GM10248 (cell line): Measurements from ENCODE around the gene CPA1.

ENCODE experiments used
- CTCF ChIA-PET: fragments of 300-600 bp; sonication (Branson Sonifier 250); formaldehyde crosslinking; extraction: SDS; loops from one replicate; lab custom pipeline; 2021; ENCODE audit warnings: antibody characterized with exemption; lab: Yijun Ruan, JAX
- POLR2A ChIA-PET: fragments of 350-650 bp; sonication (Branson Sonifier 250); formaldehyde crosslinking; extraction: SDS; loops from one replicate; lab custom pipeline; 2020; ENCODE audit warnings: antibody characterized with exemption; lab: Yijun Ruan, JAX
- DNase-seq: peaks from one replicate; pipeline ENCODE4 v3.0.0; 2012; ENCODE audit errors: extremely low spot score
- TF ChIP-seq, protein P1 (sequence below): IDR thresholded peaks from 2 replicates; pipeline ENCODE4 v1.5.1; 2012; ENCODE audit warnings: mild to moderate bottlenecking, low read depth; ENCODE audit errors: extremely low read depth, missing control alignments, control extremely low read depth

CPA1 gene

DNA sequence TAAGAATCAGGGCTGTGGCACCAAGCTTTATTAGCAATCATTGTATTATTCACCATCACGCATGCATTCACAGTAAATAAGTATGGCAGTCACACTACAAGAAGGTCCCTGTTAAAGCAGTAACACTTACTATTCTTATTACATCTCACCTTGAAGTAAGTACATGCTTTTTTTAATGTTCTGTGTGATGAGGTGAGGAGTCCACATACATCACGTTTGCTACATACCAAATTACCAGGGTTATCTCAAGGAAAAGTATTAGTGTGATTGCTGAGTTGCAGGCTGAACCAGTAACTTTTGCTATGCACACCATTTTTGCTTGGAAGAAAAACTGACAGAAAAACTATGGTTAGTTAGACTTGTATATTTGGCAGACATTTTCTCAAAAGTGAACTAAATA, 24.7 kb downstream of the CPA1 start:
- CTCF ChIA-PET = no interaction called here
- TF ChIP-seq, protein P1, sequence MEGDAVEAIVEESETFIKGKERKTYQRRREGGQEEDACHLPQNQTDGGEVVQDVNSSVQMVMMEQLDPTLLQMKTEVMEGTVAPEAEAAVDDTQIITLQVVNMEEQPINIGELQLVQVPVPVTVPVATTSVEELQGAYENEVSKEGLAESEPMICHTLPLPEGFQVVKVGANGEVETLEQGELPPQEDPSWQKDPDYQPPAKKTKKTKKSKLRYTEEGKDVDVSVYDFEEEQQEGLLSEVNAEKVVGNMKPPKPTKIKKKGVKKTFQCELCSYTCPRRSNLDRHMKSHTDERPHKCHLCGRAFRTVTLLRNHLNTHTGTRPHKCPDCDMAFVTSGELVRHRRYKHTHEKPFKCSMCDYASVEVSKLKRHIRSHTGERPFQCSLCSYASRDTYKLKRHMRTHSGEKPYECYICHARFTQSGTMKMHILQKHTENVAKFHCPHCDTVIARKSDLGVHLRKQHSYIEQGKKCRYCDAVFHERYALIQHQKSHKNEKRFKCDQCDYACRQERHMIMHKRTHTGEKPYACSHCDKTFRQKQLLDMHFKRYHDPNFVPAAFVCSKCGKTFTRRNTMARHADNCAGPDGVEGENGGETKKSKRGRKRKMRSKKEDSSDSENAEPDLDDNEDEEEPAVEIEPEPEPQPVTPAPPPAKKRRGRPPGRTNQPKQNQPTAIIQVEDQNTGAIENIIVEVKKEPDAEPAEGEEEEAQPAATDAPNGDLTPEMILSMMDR = no peak
- POLR2A ChIA-PET = no interaction called here
- no peak for DNase-seq

DNA sequence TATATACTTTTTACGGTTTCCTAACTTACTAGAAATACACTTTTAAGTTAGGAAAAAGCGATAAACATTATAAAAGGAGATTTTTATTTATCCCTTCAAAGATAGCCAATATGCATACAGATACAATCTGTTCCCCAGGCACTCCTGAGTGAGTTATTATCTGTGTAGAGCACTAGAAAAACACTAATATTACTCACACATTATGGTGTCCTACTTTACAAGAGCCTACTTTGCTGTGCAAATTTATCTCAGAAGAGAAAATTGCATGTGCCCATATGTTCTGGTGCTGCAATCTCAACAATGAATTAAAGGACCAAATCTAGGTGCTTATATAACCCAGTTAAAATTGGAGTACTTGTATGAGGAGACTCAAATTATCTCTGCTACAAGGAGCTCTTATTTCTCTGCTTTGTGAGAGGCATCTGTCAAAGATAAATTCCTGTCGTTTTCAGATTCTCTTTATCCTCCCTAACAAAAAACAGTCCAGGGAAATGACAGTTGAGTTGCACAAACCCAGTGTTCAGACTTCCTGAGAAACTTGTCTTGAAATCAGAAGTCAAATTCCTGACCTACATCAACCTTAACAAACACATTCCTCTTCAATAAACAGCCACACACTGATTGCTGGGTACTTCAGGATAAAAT, 28.9 kb downstream of the CPA1 start:
- DNase-seq = no peak
- TF ChIP-seq, protein P1 = no peak
- ChIA-PET POLR2A (no interaction called here), CTCF (no interaction called here)

DNA sequence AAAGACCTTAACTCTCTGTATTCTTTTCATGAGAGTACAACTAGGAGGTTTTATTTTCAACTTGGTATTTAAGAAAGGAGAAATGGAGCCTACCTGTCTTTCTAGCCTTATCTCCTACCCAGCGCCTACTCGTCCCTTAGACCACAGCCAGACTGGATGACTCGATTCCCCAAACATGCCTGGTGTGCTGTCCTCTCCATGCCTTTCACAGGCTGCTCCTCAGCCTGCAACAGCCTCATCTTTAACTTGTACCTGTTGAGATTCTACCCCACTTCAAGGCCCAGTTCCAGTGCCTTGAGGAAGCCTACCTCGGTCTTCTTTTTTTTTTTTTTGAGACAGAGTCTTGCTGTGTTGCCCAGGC, 29.4 kb downstream of the CPA1 start:
- CTCF ChIA-PET = no interaction called here
- no peak for DNase-seq
- TF ChIP-seq, protein P1 = no peak
- POLR2A ChIA-PET = no interaction called here

DNA sequence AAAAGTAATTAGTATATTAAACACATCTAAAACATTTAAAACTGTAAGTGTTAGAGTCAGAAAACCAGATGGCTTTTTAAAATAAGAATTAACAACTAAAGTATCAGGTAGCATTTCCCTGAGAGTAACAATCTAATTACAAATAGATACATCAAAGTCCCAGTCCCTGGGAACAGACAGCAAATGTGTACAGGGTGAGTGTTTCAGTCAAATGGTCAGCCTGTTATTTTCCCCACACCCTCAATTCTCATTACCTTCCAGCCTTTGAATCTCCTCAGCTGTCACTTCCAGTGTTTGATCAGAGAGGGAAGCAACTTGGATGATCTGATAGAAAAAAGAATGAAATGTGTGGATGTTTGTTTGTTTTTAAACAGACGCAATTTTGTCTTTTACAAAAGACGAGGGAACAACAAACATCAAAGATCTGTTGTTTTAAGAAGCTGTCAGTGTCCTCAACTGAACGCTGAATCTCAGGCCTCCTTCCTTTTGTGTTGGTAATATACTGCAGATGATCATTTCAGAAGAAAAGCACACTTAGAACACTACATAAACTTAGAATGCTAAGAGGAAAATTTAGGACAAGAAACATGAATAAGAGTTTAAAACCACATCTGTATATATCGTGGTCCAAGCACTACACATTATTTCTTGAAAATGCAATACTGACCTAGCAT, 30.7 kb downstream of the CPA1 start:
- ChIA-PET POLR2A (no interaction called here), CTCF (interaction anchor here (1.5 to 1.6 kb wide), 3 partner anchors 9 to 339 kb away, joined by 3 to 5 read pairs (median 3); no protein-coding TSS in a partner anchor)
- no peak for DNase-seq
- TF ChIP-seq, protein P1 = no peak

DNA sequence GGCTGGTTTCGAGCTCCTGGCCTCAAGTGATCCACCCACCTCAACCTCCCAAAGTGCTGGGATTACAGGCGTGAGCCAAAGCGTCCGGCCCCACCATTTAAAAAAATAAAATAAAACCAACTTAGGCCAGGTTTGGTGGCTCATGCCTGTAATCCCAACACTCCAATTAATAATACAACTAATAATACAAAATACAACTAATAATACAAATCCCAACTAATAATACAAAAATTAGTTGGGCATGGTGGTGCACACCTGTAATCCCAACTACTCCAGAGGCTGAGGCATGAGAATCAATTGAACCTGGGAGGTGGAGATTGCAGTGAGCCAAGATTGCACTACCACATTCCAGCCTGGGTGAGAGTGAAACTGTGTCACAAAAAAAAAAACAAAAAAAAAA, 32.9 kb downstream of the CPA1 start:
- TF ChIP-seq, protein P1 = no peak
- POLR2A ChIA-PET = no interaction called here
- CTCF ChIA-PET = interaction anchor here (1.2 to 2.0 kb wide), 4 partner anchors 10 to 23 kb away, joined by 3 to 14 read pairs (median 4); no protein-coding TSS in a partner anchor
- DNase-seq = no peak

DNA sequence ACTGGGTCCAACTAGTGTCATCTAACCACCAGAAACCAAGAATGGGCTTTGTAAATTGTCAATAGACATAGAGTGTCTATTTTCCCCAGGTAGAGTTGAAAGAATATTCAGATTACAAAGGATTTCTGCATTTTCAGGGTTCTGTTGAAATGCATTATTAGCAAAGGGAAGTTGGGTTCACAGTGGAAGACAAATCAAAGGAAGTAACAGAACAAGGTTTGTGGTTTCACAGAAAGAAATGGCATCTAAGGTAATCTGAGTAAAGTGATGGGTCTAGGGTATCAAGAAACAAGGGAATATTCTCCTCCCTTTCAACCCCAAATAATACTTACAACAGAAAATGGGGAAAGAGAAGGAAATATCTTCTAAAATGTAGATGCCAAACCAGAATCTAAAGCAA, 34.7 kb downstream of the CPA1 start:
- ChIA-PET CTCF (interaction anchor here (1.0 to 1.4 kb wide), 3 partner anchors 9 to 23 kb away, joined by 3 to 4 read pairs (median 3); no protein-coding TSS in a partner anchor), POLR2A (no interaction called here)
- TF ChIP-seq, protein P1 = no peak
- no peak for DNase-seq
